Limb (tissue), 2 donors: ENCODE data around the gene TNRC18.
A peak's percentile ranks its signal among the peaks of the same experiment; 100 is the strongest.
"Not testable (repeated sequence)": the region's sequence is repeated elsewhere in the genome, so short reads cannot be mapped to it uniquely, and the experiment has no call there.

Source experiments
- DNase-seq, 2 donors: peaks; one replicate each; pipeline ENCODE4 v3.0.0-alpha.2; 2016; ENCODE audit errors: extremely low spot score in 2 of 2

Gene TNRC18

DNA sequence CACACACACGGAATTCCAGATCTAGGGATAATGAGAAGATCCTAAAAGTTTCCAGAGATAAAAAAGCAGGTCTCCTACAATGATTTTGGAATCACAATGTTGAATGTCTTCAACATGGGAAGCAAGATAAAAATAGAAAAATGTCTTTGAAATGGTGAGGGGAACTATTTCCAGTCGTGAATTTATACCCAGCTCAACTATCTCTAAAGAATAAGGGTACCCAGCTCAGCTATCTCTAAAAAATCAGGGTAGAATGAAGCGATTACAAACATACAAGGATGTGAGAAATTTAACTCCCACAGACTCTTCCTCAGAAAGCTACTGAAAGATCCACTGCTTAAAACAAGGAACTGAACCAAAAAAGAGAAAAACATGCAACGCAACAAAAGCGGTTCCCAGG, 105.0 kb downstream of the TNRC18 start:
- not testable (repeated sequence) for DNase-seq

DNA sequence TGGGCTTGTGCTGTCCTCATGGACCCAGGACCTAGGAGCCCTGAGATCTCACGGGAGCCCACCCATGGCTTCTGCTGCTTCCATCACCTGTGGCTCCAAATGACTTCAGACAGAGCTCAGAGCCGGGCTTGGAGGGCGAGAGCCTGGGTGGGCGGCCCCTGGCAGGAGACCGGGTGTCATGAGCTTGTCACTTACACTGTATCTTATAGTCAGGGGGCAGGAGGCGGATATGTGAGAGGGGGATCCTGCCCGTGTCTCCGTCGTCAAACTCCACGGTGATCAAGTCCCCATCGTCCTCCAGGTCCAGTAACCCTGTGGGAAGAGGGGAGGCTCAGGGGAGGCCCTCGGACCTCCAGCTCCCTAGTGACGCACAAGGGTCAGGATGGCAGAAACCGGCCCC, 107.9 kb downstream of the TNRC18 start:
- no peak for DNase-seq

DNA sequence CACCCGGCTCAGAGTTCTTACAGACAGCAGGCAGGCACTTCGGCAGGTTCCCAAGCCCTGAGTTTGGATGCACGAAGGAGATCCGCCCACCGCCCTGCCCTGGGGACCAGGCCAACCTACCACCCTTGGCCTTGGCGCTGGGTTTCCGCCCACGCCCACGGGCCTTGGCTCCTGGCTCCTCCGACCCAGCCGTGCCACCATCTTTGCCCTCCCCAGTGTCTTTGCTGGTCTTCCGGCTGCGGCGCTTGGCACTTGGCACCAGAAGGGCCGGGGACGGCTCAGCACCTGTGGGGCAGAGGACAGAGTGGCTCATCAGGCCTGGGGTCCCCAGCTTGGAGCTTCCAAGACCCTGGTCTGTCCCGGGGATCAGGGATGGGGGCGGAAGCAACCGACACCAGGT, 108.8 kb downstream of the TNRC18 start:
- no peak for DNase-seq

DNA sequence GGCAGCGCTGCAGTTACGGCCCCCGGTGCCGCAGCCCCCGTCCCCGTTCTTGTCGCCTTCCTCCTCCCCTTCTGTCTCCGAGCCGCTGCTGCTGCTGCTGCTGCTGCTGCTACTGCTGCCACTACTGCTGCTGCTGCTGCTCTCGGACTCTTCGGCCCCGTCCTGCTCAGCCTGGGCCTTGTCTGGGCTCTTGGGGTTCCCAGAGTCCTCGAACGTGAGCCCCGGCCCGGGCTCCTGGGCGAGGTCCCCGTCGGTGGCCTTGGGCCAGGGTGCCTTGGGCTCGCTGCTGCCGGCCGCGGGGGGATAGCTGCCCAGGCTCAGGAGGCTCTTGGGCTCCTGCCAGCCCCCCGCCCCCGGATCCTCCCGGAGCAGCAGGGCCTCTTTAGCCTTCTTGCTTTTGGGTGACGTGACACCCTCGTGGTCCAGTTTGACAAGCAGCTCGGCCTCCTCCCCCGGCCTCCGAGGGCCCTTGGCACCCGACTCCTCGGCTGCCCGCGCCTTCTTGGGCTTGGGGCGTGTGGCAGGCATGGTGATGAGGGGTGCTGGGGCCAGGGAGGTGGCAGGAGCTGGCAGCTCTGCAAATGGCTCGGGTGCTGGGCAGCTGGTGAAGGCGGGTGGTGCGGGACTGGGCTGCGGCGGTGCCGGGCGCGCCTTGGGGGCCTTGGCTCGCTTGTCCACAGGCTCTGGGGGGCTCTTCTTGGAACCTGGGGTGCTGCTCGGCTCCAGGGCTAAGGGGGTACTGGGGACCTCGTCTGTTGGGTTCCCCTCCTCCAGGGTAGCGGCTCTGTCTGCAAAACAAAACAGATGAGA, 110.4 kb downstream of the TNRC18 start:
- not testable (repeated sequence) for DNase-seq

DNA sequence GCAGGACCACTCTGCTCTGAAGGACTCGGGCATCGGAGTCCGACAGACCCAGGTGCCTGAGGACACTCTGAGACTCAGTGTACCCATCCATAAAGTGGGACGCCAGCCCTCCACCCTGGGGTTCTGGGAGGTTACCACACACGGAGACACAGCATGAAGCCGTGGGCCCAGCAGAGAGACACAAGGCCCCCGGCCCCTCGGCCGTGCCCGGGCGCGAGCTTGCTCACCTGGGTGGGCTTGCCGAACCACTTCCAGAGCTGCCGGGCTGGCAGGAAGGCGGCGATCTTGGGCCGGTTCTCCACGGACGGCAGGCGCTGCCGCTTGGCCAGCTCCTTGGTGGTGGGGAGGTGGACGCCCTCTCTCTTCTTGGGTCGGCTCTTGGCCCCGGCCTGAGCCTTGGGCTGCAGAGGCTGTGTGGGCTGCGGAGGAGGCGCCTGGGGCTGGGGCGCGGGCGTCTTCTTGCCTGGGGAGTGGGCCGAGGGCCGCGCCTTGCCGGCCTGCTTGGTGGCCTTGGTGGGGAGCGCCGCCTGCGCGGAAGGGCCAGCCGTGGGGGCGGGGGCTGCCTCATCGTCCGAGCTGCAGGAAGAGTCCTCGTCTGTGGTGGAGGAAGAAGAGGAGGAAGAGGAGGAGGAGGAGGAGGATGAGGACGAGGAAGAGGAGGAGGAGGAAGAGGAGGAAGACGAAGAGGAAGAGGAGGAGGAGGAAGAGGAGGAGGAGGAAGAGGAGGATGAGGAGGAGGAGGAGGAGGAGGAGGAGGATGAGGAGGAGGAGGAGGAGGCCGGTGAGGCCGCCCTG, 111.2 kb downstream of the TNRC18 start:
- not testable (repeated sequence) for DNase-seq

DNA sequence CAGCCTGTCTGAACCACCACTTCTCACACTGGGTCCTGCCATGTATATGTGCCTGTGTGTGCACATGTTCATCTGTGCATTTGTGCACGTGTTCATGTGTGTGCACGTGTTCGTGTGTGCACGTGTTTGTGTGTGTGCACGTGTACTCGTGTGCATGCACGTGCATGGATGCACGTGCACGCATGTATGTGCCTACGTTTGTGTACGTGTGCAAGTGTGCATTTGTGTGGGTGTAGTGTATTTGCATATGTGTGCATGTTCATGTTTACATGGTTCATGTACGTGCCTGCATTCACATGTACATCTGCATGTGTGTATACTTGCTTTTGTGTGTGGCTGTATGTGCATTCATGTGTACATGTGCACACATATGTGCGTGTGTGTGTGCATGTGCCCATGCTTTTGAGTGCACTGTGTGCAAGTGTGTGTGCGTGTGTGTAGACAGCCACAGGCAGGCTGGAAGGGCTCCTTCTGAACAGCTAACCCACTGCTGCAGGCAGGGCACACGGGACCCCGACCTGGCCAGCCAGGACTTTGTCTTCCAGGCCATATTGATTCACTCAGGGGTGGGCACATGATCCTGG, 112.7 kb downstream of the TNRC18 start:
- no peak for DNase-seq

DNA sequence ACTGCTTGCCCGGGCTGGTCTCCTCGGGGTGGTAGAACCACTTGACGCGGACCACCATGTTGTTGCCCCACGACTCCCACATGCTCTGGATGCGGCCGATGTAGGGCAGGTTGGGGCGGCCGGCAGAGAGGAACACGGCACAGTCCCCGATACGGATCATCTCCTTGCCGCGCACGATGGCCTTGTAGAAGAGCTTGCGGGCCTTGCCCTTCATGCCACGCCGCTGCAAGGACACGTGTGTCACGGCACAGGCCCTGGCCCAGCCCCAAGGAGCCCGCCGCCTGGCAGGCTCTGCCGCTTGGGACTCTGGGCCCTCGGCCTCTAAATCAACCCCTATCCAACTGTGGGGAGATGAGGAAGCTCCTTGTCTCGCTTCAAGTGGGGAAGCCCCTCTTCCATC, 114.5 kb downstream of the TNRC18 start:
- DNase-seq: no peak

DNA sequence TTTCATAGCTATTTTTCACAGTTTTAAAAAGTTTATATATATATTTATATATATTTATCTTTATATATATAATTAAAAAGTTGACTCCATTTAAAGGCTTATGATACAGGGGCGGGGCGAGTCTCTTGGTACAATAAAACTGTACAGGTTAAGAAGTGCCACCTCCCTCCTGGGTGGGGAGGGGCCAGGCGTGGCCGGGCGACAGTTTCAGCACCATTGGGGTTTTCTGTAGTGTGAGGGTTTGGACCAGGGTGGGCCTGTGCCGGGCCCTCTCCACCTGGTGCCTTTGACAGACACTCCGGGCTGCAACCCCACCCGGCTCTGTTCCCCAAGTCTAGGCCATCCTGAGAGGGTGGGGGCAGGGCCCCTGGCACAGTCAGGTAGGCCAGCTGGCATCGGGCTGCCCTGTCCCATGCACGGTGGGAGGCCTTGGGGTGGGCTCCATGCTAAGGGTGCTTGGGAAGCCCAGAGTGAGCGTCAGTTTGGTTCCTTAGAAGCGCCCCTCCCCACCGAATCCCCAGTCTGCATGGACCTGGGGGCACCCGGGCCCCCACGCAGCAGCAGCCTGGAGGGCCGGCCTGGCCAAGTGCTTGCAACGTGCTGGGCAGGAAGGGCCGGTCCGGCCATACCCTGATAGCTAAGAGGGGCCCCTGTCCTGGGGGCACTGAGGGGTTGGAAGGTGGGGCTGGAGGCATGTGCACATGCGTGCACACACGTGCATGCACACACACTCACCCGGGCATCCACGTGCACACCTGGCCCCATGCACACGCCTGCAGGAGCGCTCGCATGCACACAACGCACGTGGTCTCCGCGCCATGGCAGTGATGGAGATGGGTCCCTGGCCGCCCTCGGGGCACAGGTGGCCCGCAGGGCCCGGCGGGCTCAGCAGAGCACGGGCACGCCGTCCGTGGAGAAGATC, 116.2 kb downstream of the TNRC18 start:
- not testable (repeated sequence) for DNase-seq

DNA sequence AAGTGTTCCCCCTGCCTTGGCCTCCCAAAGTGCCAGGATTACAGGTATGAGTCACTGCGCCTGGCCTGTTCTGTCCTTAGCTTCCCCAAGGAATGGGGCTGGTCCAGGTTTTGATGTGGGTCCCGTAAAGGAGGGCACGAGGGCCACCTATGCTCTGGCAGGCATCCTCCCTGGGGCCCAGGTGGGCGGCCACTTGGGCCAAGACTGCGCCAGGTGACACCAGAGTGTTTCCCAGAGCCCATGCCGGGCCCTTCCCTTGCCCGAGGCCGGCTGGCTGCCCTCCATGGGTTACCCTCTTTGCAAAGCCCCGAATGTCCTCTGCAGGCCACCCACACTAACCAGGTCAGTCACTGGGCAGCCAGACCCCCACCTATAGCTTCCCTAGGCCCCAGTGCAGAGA, 118.6 kb downstream of the TNRC18 start:
- not testable (repeated sequence) for DNase-seq

DNA sequence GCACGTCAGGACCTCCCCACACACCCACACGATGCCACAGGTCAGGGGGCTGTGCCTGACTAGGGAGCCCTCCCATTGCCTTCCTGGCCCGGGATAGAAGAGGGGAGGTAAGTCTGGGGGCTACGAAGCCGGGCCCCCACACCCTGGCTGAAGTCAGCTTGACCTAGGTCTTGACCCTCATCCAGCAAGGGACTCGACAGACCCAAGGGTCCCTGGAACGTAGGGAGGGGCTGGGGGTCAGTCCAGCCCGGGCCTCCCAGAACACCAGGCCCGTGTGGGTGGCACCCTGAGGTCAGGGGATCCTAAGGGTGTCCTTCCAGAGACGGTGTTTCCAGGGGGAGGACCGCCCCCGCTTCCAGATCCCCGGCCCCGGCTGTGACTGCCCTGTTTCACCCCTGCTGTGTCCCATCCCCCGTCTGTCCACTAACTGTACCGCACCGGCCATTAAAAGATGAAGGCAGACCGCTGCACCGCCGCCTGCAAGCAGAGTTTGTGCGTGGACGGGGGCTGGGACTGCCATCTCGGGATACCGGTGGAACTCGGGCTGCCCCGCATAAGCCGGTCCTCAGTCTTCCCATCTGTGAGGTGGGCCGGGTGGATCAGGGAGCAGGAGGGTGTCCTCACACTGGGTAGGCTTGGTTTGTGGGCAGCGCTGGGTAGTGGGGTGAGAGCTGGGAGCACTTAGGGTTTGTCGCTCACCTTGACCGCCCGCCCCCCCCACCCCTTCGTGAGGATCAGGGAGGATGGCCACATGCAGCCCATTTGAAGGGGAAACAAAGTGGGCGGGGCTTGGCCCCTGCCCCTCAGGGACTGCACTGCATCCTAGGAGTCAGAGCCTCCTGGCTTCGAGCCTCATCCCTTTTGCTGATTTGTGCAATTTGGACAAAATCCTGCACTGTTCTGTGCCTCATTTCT, 119.8 kb downstream of the TNRC18 start:
- DNase-seq: no peak

DNA sequence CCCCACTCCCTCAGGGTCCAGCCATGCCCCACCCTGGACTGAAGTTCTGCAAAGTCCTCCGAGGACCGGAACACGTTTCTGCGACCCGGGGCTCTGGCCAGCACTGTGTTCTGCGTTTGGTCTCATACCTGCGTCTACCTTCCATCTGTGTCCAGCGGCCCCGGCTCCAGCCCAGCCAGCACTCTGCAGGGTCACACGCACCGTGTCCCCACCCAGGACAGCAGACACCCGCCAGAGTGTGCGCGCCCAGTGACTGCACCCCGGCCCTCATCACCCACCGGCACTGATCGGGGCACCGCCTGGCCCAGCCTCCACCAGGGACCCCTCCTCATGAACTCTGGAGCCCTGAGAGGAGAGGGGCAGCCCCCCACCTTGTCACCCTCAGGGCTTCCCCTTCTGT, 120.6 kb downstream of the TNRC18 start:
- no peak for DNase-seq

DNA sequence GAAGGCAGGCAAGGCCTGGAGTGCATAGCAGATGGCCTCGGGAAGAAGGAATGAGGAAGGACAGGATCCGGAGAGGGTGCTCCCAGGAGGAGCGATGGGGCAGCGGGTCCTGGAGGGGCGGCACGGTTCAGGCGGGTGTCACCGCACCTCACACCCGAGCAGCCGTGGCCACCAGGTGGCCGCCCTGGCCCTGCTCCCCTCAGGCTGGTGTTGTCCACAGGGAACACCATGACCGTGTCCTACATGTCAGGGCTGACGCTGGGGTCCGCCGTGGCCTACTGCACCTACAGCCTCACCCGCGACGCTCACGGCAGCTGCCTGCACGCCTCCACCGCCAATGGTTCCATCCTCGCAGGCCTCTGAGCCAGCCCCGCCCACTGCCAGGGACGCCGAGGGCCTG, 121.1 kb downstream of the TNRC18 start:
- DNase-seq: no peak

DNA sequence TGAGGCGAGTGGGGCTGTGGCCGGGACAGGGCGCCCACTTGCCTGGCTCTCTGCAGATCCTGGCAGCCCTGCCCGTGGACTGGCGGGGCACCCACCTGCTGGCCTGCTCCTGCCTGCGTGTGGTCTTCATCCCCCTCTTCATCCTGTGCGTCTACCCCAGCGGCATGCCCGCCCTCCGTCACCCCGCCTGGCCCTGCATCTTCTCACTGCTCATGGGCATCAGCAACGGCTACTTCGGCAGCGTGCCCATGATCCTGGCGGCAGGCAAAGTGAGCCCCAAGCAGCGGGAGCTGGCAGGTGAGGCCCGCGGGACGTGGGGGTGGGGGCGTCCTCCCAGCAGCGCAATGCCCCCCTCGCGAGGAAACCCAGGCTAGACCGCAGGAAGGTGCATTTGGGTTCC, 123.3 kb downstream of the TNRC18 start:
- no peak for DNase-seq

DNA sequence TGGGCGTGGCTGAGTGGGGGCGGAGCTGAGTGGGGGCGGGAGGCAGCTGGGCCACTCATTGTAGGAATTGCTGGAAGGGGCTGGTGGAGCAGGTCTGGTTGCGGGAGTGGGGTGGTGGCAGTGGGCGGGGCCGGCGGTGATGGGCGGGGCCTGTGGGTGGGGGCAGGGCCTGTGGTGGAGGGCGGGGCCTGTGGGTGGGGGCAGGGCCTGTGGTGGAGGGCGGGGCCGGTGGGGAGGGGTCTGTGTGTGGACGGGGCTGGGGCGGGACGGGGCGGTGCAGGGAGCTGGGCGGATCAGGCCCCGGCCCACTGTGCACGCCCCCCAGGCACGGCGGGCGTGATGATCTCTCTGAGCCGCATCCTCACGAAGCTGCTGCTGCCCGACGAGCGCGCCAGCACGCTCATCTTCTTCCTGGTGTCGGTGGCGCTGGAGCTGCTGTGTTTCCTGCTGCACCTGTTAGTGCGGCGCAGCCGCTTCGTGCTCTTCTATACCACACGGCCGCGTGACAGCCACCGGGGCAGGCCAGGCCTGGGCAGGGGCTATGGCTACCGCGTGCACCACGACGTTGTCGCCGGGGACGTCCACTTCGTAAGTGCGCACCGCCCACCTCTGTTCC, 126.9 kb downstream of the TNRC18 start:
- DNase-seq: peak in 1 of 2 donors; percentile 80

DNA sequence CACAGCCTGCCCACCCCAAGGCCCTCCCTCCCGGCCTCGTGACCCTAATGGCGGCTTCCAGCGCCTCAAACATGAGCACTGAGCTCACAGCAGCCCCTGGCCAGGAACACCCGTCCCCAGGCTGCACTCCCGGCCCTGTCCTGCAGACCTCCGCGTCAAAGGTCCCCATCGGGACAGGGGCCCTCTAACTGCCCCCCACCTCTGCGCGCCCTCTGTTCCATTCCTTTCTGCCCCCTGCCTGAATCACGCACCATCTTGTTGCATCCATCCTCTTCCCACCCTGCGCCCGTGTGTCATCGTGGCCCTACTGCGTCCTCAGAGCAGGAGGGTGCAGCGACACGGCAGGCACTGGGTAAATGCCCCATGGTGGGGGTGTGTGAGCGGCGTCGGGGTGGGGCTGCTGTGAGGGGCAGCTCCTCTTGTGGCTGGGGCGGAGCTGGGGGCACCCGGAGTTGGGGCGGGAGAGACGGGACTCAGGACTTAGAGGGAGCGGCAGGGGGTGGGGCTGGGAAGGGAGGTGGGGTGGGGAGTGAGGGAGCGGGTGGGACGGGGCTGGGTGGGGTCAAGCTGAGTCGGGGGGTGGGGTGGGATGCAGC, 127.5 kb downstream of the TNRC18 start:
- no peak for DNase-seq

DNA sequence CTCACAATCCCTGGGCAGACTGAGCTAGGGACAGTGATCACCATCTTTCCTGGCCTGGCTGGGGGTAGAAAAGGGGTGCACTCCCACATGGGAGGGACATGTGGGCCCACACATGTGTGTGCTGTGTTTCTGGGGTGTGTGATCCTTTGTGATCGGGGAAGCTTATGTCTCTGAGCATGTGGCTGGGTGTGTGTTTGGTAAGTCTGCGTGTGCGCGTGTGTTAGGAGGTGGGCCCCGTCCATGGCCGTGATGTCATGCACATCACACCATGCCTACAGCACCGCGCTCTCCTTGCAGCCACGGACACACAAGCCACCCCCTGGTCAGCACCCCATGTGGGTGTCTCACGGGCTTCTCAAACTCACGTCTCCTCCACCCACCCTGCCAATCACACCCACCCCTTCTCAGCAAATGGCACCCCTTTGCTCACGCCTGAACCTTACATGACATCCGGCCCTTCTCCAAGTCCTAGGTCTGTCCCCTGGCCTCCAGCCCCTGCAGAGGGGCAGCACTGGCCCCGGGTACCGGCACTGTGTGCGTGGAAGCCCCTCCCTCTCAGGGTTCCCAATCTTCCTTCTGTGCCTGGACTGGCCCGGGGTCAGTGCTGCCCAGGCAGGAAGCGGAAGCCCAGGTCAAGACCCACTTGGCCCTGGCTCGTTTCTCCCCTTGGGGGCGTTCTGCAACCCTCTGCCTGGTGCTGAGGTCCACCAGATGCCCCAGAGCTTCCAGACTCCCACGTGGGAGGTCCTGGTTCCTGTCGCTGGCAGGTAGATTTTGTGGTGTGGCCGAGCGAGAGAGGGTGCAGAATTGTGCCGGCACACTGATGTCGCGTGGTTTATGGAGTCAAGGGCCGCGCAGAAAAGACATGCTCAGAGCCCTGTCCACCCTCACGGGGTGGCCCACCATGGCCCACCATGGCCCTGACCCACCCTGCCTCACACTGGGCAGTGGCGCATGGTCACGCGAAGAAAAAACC, 128.3 kb downstream of the TNRC18 start:
- no peak for DNase-seq

DNA sequence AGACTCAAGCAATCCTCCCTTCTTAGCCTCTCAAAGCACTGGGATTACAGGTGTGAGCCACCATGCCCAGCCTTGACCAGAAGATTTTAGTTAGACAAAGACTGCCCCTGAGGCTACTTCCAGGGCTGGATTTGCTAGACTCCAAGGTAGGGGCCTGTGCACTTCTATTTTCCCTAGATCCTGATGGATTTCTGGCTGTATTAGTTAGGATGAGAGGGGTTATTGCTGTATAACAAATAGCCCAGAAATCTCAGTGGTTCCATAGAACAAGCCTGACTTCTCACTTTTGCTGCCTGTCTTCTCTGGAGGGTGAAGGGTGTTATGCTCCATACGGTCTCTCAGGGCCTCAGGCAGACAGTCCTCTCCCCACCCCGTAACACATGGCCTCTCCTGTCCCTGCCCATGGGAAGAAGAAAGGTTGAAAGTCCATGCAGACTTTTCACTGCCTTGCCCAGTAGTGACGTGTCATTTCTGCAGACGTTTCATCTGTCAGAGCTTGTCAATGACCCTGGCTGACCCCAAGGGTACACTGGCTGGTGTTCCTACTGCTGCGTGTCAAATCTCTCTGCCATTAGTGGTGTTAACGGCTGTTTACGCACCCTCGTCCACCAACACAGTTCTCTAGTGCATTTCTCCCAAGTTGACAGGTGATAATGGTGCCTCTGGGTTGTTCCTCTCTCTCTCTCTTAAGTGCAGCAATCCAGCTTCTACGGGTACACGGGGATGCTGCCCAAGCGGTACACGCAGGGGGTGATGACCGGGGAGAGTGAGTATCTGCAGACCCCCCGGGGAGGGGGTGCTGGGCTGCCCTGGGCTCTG, 129.3 kb downstream of the TNRC18 start:
- DNase-seq: no peak
